Lower lobe of right lung (tissue), 2 donors: ENCODE results near the gene SLC17A4. TPM values are rescaled to one million over a fixed set of nuclear protein-coding genes. Genes with fewer than 3 reads are reported as not detected.

ENCODE experiments used
- ATAC-seq, 2 donors: fragments of 200-7000 bp; cut with Tn5 transposase; one replicate each; pipeline ENCODE4 v1.9.1; 2020 to 2022; ENCODE audit warnings: mild to moderate bottlenecking in 2 of 2, moderate library complexity in 2 of 2
- DNase-seq: peaks from one replicate; pipeline ENCODE4 v3.0.0-alpha.2; 2020
- H3K27ac ChIP-seq: fragments of 200-600 bp; one replicate; pipeline ENCODE4 v1.8.0; 2022
- H3K27me3 ChIP-seq: fragments of 200-600 bp; one replicate; pipeline ENCODE4 v1.8.0; 2022; ENCODE audit warnings: low read depth
- H3K36me3 ChIP-seq: fragments of 200-600 bp; one replicate; pipeline ENCODE4 v1.8.0; 2022; ENCODE audit warnings: mild to moderate bottlenecking
- H3K4me1 ChIP-seq: fragments of 200-600 bp; one replicate; pipeline ENCODE4 v1.8.0; 2022
- H3K4me3 ChIP-seq: fragments of 200-600 bp; one replicate; pipeline ENCODE4 v1.8.0; 2022; ENCODE audit warnings: mild to moderate bottlenecking
- H3K9me3 ChIP-seq: fragments of 200-600 bp; one replicate; pipeline ENCODE4 v1.8.0; 2022
- intact Hi-C: fragments of 100-400 bp; cut with DNase I; formaldehyde crosslinking; loops from one replicate; pipeline ENCODE4 v1.11.0; 2022
- total RNA-seq: library from RNA; stranded (reverse); fragmentation: NEBNext Ultra II Directional; extraction: Animal tissue kit (Norgen Biotek cat#: 25700); gene quantifications from one replicate; pipeline ENCODE4 v1.2.1, GENCODE V29; 2021
- TF ChIP-seq, protein P1 (sequence below): fragments of 200-600 bp; IDR thresholded peaks from one replicate; pipeline ENCODE4 v1.8.0; 2022; ENCODE audit warnings: antibody characterized with exemption, mild to moderate bottlenecking
- donor health status: DM: no; HTN: yes; CAD: no; lungs with severe emphysema.

Gene SLC17A4
- total RNA-seq, 1 donor from 2014 or later = not detected

DNA sequence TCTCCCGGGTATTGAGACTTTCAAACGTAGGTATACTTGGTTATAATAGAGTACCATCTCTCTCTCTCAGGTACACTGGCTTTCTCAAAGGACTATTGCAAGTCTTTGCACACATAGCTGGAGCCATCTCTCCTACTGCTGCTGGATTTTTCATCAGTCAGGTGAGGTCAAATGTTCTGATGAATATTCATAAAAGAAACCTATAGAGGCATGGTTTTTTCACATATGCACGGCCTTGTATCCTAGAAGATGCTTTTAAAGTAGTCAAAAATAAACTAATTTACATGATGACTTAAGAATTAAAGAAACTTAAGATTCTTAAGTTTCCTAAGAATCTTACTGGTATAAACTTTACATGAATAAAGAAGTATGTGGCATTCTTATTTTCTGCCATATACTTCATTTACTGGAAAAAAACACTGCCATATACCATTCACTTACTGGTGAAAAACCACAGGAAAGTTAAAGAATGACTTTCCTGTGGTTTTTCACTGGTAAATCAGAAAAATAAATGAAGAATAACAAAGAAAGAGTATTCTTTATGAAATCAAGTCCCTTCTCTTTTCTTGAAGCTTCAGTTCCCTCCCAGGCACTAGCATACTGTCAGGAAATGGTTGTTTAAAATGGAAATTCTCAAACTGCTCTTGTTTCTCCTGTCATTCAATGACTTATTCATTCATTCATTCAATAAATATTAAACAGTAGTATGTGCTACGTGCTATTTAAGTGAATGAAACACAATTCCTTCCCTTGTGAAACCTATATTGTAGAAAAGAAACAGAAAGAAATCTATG, 23.5 kb downstream of the SLC17A4 start:
- H3K27me3 ChIP-seq = no peaks in the 10 kb centered on the region

DNA sequence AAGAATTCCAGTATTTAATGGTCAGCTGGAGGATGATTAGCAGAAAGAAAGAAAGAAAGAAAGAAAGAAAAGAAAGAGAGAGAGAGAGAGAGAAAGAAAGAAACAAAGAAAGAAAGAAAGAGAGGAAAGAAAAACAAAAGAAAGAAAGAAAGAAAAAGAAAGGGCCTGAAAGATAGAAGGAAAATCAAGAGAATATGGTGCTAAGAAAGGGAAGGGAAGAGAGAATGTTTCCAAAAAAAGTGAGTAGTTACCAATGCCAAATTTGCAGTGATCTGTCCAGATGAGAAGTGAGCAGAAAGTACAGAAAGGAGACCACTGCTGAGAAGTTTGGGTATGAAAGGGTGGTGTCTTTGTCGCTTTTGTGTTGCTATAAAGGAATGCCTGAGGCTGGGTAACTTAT, 26.6 kb downstream of the SLC17A4 start:
- no peak overlapping the region for H3K4me3 ChIP-seq
- H3K36me3 ChIP-seq = no peaks in the 10 kb centered on the region
- ATAC-seq (no peak), DNase-seq (no peak)
- no peaks in the 10 kb centered on the region for H3K27me3 ChIP-seq
- TF ChIP-seq, protein P1, sequence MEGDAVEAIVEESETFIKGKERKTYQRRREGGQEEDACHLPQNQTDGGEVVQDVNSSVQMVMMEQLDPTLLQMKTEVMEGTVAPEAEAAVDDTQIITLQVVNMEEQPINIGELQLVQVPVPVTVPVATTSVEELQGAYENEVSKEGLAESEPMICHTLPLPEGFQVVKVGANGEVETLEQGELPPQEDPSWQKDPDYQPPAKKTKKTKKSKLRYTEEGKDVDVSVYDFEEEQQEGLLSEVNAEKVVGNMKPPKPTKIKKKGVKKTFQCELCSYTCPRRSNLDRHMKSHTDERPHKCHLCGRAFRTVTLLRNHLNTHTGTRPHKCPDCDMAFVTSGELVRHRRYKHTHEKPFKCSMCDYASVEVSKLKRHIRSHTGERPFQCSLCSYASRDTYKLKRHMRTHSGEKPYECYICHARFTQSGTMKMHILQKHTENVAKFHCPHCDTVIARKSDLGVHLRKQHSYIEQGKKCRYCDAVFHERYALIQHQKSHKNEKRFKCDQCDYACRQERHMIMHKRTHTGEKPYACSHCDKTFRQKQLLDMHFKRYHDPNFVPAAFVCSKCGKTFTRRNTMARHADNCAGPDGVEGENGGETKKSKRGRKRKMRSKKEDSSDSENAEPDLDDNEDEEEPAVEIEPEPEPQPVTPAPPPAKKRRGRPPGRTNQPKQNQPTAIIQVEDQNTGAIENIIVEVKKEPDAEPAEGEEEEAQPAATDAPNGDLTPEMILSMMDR = no peak
- no peaks in the 10 kb centered on the region for H3K4me1 ChIP-seq
- intact Hi-C loops = no loop called here
- no peak overlapping the region for H3K27ac ChIP-seq
- no peaks in the 10 kb centered on the region for H3K9me3 ChIP-seq

More for the DNA sequence above, 23.5 kb downstream of the SLC17A4 start:
- H3K27ac ChIP-seq = no peak overlapping the region
- no peak overlapping the region for H3K4me3 ChIP-seq
- H3K4me1 ChIP-seq = no peaks in the 10 kb centered on the region
- TF ChIP-seq, protein P1 = no peak
- intact Hi-C loops = no loop called here
- DNase-seq (no peak), ATAC-seq (no peak)
- no peaks in the 10 kb centered on the region for H3K9me3 ChIP-seq
- no peaks in the 10 kb centered on the region for H3K36me3 ChIP-seq

DNA sequence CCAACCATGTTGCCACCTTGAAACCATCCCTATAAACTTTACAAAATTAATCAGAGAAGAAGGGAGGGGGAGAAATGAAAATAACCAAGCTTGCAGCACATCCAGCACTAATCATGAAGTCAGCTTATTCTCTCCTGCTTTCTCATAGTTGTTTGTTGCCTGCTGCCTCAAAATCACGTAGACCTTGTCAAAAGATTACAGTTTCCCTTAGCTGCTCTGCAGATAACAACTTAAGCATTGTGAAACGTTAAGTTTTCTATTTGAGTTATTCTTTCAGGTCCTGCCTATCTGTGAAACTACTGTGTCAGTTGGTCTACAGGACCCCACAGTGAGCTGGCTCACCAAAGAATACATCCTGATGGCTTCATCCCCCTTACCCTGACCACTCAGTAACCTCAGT, 32.9 kb downstream of the SLC17A4 start:
- no peak for DNase-seq
- Histone ChIP-seq H3K9me3 (no peaks in the 10 kb centered on the region), H3K27ac (no peak overlapping the region), H3K4me3 (no peak overlapping the region), H3K36me3 (no peaks in the 10 kb centered on the region), H3K27me3 (no peaks in the 10 kb centered on the region), H3K4me1 (no peaks in the 10 kb centered on the region)
- no peak for ATAC-seq
- intact Hi-C loops = no loop called here
- TF ChIP-seq, protein P1 = no peak

DNA sequence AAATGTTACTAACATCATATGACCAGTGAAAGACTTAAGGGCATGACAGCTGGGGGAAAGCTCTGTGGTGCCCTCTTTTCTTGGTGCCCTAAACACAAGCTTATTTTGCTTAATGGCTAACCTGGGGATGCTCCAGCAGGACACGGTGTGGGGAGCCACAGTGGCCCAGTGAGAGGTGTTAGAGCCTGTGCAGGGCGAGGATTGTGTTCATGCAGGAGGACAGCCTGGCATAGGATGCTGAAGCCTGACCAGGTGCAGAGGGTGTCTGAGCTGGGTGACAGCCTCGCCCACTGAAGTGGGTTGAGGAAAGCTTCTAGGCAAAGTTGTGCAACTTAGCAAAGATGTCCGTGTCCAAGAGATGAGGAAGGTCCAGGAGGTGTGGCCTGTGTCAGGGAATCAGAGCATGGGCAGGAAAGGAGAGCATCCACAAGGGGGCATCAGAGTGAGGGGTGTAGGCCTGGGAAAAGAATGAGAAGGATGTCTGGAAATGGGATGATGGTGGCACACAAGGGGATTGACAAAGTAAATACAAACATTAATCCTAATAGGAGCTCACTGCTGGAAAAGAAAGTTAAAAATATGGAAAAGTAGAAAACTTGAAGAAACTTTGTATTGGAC, 33.9 kb downstream of the SLC17A4 start:
- TF ChIP-seq, protein P1 = peak; percentile 53
- Histone ChIP-seq H3K36me3 (no peaks in the 10 kb centered on the region), H3K4me3 (no peak overlapping the region), H3K27me3 (no peaks in the 10 kb centered on the region), H3K27ac (no peak overlapping the region), H3K9me3 (no peaks in the 10 kb centered on the region), H3K4me1 (no peaks in the 10 kb centered on the region)
- peak; percentile 83 to 85 for ATAC-seq
- intact Hi-C loops = no loop called here
- DNase-seq = peak; percentile 44

DNA sequence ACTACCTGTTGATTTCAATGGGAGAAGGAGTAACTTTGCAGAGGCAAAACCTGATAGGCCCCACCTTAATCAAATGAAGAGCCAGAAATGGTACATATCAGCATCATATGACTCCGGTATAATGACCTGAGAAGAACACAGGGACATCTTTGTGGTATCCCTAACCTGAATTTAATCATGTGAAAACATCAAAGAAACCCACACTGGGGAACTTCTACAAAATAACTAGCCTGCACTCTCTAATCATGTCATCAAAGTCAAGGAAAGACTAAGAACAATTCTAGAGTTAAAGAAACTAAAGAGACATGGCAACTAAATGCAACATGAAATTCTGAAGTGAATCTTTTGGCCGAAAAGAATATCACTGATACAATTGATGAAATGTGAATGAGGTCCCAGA, 34.9 kb downstream of the SLC17A4 start:
- Histone ChIP-seq H3K4me3 (no peak overlapping the region), H3K27me3 (no peaks in the 10 kb centered on the region), H3K36me3 (no peaks in the 10 kb centered on the region), H3K9me3 (no peaks in the 10 kb centered on the region), H3K27ac (no peak overlapping the region), H3K4me1 (no peaks in the 10 kb centered on the region)
- TF ChIP-seq, protein P1 = no peak
- DNase-seq (no peak), ATAC-seq (no peak)
- intact Hi-C loops = no loop called here
